ENCODE results near the gene ZC3H13.
A peak's percentile ranks its signal among the peaks of the same experiment; 100 is the strongest.
"Not testable (repeated sequence)": the region's sequence is repeated elsewhere in the genome, so short reads cannot be mapped to it uniquely, and the experiment has no call there.

Gene ZC3H13

DNA sequence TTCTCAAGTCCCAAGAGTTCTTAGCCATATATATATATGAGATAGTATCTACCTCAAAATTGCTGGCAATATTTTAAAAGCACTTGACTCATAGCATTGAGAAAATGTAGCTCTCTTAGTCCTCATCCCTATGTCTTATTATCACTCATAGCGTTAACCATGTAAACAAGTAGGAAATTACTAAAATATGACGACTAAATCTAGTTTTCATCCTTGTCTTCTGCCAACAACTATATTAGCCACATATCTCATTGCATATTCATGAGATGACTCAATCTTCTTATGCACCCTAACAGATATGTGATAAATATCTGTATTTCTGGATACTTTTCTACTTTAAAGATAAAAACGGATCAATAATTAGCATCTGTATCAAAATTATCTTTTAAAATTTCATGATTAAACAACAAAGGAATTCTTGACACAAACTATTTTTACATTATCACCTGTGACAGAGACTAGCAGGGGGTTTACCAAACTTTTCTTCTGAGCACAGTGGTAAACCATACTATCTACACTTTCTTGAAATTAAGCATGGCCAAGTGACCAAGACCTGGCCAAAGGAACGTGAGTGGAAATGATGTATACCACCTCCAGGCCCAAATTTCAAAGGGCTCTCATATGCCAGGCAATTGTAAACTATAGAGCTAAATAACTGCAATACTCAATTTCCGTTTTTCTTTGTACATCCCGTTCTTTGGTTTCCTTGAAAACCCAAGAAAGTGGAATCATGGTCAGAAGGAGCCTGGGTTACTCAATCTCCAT is 45.7 kb downstream of the ZC3H13 start:
- DNase-seq = no peak

DNA sequence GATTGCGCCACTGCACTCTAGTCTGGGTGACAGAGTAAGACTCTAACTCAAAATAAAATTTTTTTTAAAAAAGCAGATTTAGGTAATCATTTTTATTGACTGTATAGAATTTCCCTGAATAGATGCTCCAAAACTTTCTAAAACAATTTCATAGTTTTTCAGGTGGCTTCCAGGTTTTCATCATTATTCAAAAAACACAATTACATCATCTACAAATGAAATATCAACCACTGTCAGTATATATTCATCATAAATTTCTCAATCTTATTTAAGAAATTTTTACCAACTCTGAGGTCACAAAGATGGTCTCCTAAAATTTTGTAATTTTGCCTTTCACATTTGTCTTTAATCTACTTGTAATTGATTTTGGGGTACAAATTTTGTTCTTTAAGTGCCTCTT is 48.1 kb downstream of the ZC3H13 start:
- DNase-seq = no peak

DNA sequence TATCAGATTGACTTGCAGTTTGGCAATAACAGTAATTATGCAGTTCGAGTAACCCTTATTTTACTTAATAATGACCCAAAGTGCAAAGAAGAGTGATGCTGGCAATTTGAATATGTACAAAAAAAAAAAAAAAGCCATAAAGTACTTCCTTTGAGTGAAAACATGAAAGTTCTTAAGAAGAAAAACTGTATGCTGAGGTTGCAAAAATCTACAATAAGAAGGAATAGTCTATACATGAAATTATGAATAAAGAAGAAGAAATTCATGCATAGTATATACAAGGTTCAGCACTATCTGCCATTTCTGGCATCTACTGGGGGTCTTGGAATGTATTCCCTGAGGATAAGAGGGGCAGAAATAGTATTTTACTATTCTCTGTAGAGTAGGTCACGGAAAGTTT is 55.9 kb downstream of the ZC3H13 start:
- no peak for DNase-seq

DNA sequence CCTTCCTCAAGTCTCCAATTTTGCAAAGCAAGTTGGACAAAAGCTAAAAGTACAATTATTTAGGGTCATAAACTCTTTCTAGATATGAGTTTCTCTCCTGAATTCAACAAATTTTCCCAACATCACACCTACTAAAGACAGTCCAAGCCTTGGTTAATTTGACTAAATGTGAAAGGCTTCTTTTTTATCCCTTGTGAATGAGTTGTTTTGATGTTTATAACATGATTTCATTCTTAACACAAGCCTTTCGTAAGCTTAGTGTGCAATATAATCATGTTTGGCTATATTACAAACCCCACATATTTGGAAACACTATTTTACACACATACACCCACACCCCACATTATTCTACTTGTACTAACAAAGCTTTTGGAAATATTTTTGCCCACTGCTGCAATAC is 57.3 kb downstream of the ZC3H13 start:
- no peak for DNase-seq

DNA sequence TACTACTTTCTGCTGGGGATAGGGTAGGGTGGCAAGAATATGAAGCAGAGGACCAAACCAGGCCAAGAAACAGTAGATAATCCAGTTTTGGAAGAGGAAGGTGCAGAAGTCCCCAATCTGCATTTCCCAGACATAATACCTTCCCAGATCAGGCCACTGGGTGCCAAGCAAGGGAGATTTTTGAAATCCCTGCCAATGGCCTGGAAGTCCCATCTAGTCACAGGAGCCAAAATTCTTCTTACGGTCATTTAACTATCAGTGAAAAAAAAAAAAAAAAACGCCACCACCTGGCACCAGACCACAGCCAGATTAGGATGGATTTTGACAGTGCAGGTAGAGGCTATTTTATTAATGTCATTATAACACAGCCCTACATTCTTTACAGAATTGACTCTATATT is 57.8 kb downstream of the ZC3H13 start:
- DNase-seq = no peak

DNA sequence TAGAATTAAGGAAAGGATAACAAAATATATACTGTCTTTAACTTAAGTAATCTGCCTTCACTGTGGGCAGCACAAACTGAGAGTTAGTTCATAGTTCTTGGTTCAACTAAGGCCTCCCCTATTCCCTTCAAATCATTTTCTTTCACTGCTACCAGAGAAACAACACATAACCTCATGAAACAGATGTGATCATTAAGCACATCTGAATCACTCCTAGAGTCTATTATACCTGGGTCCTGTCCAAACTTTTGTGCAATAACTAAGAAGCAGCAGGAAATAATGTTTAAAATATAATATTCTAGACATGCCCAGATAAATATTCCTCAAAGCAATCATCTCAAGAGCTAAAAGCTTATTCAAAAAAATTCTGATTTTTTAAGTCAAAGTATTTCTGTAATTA is 62.9 kb downstream of the ZC3H13 start:
- DNase-seq = no peak

DNA sequence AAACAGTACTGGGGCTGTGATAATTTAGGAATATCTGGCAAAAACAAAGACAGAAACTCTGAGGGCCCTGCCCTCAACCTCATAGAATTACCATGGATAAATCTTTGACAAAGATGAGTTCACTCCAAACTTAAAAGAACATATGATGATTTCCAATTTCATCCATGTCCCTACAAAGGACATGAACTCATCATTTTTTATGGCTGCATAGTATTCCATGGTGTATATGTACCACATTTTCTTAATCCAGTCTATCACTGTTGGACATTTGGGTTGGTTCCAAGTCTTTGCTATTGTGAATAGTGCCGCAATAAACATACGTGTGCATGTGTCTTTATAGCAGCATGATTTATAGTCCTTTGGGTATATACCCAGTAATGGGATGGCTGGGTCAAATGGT is 71.4 kb downstream of the ZC3H13 start:
- not testable (repeated sequence) for DNase-seq

DNA sequence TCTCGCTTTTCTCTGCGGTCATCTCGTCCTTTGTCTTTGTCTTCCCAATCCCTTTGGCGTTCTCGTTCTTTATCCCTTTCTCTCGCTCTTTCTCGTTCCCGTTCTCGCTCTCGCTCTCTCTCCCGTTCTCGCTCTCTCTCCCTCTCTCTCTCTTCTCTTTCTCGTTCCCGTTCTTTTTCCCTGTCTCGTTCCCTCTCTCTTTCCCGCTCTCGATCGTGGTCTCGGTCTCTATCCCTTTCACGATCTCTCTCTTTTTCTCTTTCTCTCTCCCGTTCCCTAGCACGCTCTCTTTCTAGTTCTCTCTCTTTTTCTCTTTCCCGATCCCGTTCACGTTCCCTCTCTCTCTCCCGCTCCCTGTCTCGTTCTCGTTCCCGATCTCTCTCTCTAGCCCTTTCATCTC is 77.2 kb downstream of the ZC3H13 start:
- DNase-seq = no peak

DNA sequence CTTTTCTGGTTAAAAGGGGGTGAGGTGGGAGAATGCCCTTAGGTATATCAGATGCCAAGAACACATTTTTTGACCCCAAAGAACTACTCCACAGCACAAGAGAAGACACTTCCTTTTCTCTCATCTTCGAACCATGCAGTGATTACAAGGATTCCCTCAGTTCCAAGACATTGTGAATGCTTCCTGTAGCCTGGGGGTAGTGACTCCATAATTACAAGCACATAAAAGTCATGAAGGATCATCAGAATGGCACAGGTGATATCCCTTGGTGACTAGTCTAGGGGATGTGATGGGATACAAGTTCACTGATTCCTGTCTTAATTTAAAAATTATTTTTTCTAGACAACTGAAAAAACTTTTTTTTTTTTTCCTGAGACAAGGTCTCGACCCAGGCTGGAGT is 78.0 kb downstream of the ZC3H13 start:
- no peak for DNase-seq

DNA sequence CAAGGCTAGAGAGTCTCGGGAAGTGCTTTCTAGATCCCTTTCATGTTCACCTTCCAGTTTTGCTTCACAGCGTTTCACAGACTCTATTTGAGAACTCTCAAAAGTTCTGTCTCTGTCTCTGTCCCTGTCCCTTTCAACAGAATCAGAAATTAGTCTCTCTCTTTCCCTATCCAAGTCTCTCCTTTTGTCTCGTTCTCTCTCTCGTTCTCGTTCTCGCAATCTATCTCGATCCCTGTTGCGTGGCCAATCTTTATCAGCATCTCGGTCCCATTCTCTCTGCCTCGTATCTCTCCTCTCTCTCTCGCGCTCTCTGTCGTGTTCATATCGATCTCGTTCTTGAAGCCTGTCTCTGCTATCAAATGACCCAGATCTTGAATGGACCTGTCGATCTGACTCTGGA is 85.0 kb downstream of the ZC3H13 start:
- no peak for DNase-seq

DNA sequence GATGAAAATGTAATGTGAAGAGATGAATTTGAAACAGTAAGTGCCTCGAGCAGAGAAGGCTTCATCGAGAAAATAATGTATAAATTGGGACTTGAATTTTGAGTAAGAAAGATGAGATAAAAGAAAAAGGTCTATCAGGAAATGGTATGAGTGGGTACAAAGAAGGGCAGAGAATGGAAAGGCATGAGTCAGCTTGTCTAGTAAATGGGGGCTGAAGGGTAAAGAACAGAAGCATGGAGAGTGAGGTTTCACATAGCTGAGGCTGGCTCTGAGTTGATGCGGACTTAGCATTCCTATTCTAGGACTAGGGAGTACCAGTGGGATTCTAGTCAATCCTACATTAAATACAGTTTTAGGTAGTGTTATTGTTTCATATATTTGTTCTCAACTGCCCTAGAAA is 85.8 kb downstream of the ZC3H13 start:
- DNase-seq = no peak

DNA sequence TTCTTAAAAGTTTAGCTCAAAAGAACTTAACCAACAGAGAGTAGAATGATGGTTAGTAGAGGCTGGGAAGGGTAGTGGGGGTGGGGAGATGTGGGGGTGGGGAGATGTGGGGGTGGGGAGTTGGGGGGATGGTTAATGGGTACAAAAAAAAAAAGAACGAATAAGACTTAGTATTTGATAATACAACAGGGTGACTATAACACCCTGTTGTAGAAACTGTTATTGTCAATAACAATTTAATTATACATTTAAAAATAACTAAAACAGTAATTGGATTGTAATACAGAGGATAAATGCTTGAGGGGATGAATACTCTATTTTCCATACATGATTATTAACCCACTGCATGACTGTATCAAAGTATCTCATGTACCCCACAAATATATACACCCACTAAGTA is 91.1 kb downstream of the ZC3H13 start:
- DNase-seq = no peak

DNA sequence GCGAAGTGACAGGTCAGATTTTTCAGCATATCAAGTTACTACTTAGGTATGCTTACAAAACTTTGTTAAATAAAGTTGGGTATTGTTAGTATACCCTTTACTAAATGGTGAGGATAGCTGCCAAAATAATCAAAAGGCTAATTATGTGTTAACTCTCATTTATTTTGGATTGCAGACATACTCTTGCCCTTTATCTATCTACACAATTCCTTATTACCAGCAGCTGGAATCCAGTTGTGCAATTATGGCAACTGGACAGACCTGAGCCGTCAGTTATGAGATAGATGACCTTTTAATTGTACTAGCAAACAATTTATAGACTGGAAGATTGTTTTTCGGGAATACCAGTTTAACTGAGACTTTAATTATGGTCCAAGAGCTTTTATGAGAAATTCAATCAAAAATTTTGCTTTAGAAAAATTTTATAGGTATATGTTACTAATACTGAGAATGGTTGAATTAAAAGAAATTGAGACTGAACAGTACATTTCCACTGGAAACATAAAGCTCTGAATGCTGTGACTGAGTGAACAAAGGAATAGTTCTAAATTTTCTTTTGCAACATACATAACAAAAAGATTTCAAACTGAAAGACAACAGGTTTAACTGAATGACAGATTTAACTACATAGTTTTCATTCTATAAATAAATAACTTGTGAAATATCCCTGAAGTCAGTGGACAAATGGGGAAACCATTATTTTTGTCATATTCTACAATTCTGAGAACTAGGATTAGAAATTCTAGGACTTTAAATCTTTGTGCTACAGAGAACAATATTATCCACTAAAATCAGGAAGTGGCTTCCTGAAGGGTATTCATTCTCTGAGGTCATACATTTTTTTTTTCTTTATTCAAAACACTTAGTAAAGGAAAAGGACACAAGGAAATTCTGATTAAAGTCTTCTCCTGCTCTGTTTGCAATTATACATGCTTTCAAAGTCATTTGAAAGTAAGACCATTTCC is 97.4 kb downstream of the ZC3H13 start:
- peak; percentile 22 for DNase-seq

DNA sequence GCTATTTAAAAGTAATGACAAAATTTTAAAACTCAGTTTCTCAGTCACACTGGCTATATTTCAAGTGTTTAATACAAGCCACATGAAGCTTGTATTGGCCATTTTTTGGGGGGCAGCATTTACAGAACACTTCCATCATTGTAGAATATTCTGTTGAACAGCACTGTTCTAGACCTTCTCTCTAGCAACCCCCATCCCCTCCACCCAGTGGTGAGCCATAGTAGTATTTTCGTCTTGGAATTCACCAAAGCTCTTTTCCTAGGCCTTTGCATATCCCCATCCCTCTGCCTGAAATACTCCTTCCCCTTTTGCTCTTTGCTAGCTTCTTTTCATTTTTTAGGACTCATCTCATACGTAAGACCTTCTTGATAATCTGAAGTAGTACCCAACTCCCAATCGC is 99.5 kb downstream of the ZC3H13 start:
- DNase-seq = no peak

DNA sequence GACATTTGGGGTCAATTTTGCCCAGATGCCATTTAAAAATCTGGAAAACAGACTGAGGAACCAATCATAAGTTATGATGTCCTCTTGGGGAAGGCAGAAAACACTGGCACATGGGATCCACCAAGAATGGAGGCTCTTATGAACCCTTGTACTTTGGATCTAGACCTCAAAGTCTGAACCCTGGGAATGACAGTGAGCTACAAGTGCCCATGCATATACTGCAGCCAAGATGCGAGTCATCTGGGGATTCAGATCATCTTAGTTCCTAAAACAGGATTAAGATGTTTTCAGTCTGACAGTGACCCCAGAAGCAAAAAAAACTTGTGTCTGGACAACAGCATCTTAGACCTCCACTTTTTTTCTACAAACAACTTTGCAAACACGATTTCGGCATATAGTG is 100.8 kb downstream of the ZC3H13 start:
- no peak for DNase-seq

DNA sequence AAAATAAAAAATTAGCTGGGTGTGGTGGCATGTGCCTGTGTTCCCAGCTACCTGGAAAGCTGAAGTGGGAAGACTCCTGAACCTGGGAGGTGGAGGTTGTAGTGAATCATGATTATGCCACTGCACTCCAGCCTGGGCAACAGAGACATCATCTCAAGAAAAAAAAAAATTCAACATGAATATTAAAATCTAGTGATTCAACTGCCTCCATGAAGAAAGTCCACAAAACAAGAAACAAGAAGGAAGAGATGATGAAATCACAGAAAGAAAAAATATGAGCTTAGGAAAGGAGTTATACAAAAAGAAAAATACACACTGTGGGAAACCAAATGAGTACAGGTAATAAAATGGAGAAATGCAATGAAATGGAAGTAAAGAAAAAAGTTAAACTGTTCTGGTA is 101.4 kb downstream of the ZC3H13 start:
- no peak for DNase-seq

DNA sequence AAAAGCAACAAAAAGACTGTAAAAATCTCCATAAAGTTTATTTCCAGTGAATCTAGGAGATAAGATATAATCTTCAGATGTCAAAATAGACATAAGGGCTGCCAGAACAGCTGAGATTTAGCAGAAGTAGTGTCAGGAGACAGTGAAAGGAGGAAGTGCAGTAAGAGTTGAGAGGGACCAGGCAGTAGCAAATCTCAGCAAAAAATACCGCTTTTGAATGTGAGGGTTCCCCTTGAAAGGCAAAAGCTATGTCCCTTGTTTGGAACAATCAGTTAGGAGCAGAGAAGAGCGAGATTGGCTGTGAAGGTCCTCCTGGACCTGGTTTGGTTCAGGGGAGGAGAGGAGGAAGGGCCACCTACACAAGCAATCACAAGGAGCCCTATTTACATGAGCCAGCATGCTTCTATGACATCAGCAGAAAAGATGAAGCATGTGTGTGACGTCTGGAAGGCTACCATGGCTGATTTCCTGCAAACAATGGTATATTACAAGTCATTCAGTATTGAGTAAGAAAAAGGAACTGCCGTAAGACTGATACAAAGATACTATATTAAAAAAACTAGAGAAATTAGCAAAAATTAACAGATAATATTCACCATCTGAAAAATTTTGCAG is 102.1 kb downstream of the ZC3H13 start:
- no peak for DNase-seq

DNA sequence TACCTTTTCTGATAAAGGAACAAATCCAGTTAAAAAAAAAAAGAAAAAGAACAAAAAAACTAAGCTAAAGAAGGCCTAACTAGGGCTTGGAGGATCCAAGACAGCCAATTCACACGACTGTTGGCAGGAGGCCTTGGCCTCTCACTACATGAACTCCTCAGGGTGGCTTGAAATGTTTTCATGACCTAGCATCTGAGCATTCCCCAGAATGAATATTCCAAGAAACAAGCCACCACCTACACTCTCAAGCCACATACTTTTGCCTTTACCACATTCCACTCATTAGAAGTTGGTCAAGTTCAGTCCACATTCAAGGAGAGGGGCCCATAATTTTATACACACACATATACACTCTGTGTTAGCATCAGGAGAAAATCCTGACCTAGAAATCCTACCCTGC is 103.4 kb downstream of the ZC3H13 start:
- DNase-seq = no peak

DNA sequence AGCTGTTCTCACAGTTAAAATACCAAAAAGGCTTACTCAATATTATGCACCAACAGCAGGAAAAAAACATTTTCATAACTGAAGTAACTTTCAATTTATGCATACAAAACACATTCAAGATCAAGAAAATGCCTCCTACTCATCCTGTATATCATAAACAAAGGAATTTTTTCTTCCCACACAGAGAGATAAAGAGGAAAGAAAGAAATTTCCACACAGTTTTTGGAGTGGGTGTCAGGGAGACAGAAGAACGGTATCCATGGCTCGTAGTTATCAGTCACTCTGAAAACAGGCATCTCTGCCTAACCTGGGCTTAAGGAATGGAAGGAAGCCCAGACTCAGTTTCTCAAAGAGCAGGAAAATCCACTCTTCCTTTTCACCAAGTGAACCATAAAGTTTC is 108.6 kb downstream of the ZC3H13 start:
- no peak for DNase-seq

DNA sequence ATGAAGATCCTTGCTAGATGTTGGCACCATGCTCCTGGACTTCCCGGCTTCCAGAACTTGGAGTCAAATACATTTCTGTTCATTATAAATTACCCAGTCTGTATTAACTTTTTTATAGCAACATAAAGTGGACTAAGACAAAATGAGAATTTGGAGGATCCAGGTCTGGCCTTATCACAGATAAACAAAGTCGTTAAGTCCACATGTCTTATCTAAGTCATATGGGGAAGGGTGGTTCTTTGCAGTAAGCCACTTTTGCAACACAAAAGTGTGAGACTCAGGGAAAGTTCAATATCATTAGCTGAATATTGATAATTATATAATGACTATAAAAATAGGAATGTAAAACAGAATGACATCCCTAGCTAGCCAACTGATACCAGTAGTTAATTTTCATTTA is 109.4 kb downstream of the ZC3H13 start:
- DNase-seq = peak; percentile 43

DNA sequence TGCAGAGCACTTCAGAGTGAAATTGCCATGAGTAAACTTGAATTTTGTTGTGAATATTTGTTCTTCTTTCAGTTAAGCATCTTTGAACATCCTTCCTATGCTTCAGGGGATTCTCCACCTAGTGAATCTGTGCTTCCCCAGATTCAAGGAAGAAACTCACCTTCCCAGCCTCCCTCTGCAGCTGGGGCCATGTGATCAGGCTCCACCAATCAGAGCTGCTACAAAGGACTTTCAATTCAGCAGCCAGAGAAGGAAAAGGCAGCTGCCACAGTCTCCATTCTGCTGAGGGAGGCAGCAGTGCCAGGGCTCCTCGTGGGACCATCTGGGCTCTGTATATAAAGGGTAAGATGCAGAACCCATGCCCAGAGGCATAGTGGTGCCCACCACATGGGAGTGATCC is 111.3 kb downstream of the ZC3H13 start:
- peak; percentile 9 for DNase-seq

DNA sequence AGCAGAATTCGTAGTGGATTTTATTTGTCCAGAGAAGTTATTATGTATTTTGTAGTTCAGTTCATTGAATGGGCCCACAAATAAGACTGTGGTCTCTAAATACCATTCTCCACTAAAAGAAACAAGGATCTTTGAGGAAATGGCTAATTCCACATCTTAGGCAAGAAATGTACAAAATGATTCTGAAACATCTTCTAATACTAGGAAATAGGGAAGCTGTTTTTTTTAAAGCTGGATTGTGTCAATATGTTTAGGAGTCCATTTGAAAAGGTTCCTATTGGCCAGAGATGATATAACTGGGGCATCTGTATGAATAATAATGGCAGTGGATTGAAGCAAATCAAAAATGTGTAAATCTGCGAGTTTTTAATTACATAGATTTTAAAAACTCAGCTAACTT is 112.5 kb downstream of the ZC3H13 start:
- no peak for DNase-seq

DNA sequence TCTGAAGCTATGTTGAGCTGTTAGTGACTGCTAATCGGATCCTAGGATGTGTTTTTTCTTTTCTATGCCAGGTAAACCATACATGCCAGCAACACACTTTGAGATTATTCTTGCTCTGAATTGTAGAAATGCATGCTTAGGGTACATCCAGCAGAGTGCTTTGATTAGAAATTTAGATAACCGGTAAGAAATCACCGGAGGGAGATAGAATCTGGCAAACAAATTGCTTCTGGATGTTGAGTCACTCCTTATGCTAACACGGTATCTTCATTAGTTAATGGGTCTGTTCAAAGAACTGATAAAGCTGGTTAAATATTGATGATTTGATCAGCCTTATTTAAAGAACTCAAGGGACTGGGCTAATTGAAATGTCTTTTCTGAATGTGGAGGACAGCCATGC is 115.9 kb downstream of the ZC3H13 start:
- no peak for DNase-seq

DNA sequence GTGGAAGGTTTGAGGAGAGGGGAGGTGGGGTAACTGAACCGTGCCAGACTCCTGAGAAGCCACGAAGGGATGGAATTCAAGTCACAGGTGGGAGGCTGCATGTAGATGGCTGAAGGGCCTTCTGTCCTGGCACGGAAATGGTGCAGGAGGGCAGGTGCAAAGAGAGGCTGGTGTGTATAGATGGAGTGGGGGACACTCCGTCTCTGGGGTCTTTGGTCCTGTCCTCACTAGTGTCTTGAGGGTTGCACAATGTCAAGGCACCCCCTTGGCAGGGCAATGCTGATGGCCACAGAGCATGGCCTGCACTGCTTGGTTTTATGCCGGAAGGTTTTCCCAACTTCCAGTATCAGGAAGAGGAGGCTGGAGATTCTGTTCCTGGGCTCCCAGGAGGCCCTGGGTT is 118.3 kb downstream of the ZC3H13 start:
- no peak for DNase-seq

Data from OCI-M1 (cell line).